GM21423 (cell line): Measurements from ENCODE around the gene ANKLE1.

Source experiments
- ATAC-seq: cut with Tn5 transposase; IDR thresholded peaks from one replicate; pipeline ENCODE4 v1.9.1; 2021; ENCODE audit warnings: mild to moderate bottlenecking, moderate library complexity; ENCODE audit not compliant: unreplicated experiment

ANKLE1 gene

GRCh38 chr19:17325133-17325532, 43.4 kb downstream of the ANKLE1 start:
- no peak for ATAC-seq

GRCh38 chr19:17325881-17326594, 44.3 kb downstream of the ANKLE1 start:
- no peak for ATAC-seq

- ATAC-seq: no peak
Measured at GRCh38 chr19:17326595-17326966, 44.9 kb downstream of the ANKLE1 start.

GRCh38 chr19:17327068-17327653, 45.5 kb downstream of the ANKLE1 start:
- ATAC-seq: no peak

- ATAC-seq: no peak
Measured at GRCh38 chr19:17327654-17328516, 46.2 kb downstream of the ANKLE1 start.

- ATAC-seq: no peak
Measured at GRCh38 chr19:17328517-17329365, 47.0 kb downstream of the ANKLE1 start.

GRCh38 chr19:17329366-17330261, 47.9 kb downstream of the ANKLE1 start:
- ATAC-seq: no peak

GRCh38 chr19:17330262-17331044, 48.8 kb downstream of the ANKLE1 start:
- ATAC-seq: no peak

- no peak for ATAC-seq
Measured at GRCh38 chr19:17331045-17331558, 49.4 kb downstream of the ANKLE1 start.

GRCh38 chr19:17332360-17332676, 50.6 kb downstream of the ANKLE1 start:
- no peak for ATAC-seq

GRCh38 chr19:17332677-17333581, 51.2 kb downstream of the ANKLE1 start:
- ATAC-seq: no peak

GRCh38 chr19:17333611-17334413, 52.1 kb downstream of the ANKLE1 start:
- no peak for ATAC-seq

- peak; percentile 40 for ATAC-seq
Measured at GRCh38 chr19:17334414-17335409, 53.0 kb downstream of the ANKLE1 start, which contains the start of gene ANO8. Gene ANO8 (minus strand): TSS chr19:17334855. CDS start chr19:17334670, 185 bp downstream.

- no peak for ATAC-seq
Measured at GRCh38 chr19:17335575-17335974, 53.9 kb downstream of the ANKLE1 start.
